Measurements from ENCODE around the gene MRPL43.

GRCh38 chr10:101036726-101037125 lies 49.4 kb upstream of the MRPL43 start:
- TF ChIP-seq MYNN (IDR thresholded peaks at IDR 0.05) (no peak), MYNN (CRISPR knock-in tag; IDR thresholded peaks at IDR 0.05) (no peak), ZNF76 (CRISPR knock-in tag; IDR thresholded peaks at IDR 0.05; ENCODE audit: borderline replicate concordance) (no peak), NFXL1 (CRISPR knock-in tag; IDR thresholded peaks at IDR 0.05) (no peak), RAD21 (CRISPR knock-in tag; conservative IDR thresholded peaks at IDR 0.05 in 1 of 2, IDR thresholded peaks at IDR 0.05 in 1 of 2) (no peak), EZH2 (IDR thresholded peaks at IDR 0.05; ENCODE audit: borderline replicate concordance, low read depth, low read length) (no peak)
